GM18502 (cell line): ENCODE data around the gene ZNF560.
A peak's percentile ranks its signal among the peaks of the same experiment; 100 is the strongest.

Source experiments
- ATAC-seq: cut with Tn5 transposase; IDR thresholded peaks from one replicate; pipeline ENCODE4 v1.9.1; 2021; ENCODE audit warnings: mild to moderate bottlenecking; ENCODE audit not compliant: unreplicated experiment, poor library complexity

ZNF560 gene

GRCh38 chr19:9445037-9445436 lies 53.4 kb downstream of the ZNF560 start:
- no peak for ATAC-seq

DNA sequence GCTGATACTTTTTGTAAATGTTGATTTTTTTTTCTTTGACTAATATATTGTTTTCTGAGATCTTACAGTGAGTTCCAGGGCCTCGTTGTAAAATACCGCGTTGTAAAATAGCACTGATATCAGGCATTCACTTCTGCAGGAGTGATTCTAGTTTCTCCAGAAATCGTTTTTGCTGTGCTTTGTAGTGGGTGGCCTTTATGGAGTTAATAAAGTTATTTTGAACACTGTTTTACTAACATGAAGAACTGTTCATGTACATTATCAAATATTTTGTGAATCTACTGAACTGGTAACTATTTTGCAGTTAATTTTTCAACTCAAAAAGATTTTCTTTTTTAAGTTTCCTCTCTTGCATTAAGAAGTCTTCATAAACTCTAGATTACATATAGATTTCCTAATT lies 62.1 kb downstream of the ZNF560 start:
- no peak for ATAC-seq

DNA sequence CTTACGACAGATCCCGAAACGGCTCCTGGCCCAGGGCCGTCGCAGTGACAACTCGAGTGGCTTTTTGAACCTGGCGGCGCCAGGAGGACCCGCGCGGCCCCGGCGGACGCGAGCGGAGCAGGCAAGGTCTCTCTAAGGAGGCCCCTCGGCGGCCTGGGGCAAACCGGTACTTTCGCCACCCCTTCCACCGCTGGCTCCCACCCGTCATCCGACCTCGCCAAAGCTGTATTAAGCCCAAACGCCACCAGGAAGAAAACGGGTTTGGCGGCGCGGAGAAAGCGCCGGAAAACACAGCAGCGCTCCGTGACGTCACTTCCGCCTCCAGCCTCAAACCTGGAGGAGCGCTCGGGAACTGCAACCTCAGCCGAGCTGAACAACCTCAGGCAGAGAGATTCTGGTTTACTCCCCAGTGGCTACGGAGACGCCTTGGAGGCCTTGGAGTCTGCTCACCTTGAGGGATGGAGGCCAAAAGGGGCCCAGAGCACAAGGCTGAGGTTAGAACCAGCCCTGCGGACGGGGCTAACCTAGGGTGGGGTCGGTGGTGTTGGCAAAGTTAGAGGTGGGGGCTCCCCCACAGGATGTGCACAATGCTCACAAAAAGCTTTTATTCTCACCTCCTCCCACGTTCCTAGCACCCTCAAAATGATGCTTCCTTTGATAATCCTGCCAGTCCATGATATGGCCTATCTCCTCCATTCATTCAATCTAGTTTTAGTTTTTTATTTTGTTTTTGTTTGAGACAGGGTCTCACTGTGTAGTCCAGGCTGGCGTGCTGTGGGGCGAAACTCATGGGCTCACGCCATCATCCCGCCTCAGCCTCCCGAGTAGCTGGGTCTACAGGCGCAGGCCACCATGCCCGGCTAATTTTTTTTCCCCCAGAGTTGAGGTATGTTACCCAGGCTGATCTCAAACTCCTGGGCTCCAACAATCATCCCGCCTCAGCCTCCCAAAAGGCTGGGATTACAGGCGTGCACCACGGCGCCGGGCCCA lies 62.8 kb downstream of the ZNF560 start, which contains the start of gene ZNF266:
TSS of gene ZNF266 (minus strand) at position 295 of the 990 bp plus-strand sequence. CDS start 15,484 bp downstream, outside the sequence.
- ATAC-seq: peak; percentile 92

DNA sequence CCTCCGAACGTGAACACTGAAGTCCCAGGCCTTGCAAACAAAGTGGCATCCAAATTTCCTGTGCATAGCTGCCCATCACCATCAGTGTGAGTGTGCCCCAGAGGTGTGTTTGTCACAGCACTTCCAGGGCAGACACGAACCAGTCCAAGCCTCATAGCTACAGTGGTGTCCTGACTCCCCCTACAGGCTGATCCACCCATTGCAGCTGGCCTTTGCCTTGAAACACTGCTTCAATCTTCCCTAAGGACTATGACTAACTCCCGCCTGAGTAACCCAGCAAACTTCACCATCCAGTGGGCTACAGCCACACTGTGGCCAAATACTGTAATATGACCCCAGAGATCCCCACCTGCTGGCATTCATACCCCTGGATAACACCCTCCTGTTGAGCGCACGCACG lies 66.9 kb downstream of the ZNF560 start:
- no peak for ATAC-seq

- ATAC-seq: no peak
Observed at GRCh38 chr19:9430444-9430843, 68.0 kb downstream of the ZNF560 start.

GRCh38 chr19:9427941-9428340 lies 70.5 kb downstream of the ZNF560 start:
- ATAC-seq: no peak
